ENCODE data around the gene APBA3. TPM values are rescaled to one million over a fixed set of nuclear protein-coding genes. Genes with fewer than 3 reads are reported as not detected.

Gene APBA3
- polyA plus RNA-seq, 4 donors = 12.8 to 25.4 (median 19.9) TPM

DNA sequence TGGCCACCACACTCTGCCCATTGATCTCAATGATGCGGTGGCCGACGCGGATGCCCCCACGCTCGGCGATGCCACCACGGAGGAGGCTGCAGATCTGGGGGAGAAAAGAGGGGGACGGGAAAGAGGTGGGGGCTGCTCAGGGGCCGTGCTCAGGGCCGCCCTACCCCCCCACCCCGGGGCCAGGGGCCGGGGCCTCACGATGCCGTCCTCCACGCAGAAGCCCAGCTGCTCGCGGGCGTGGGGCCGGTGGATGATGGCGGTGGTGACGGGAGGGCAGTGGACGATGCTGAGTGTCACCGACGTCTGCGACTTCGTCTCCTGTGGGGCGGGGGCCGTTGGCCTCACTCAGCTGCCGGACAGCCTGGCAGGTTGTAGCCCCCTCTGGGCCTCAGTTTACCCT is 10.3 kb downstream of the APBA3 start:
- no peak for DNase-seq (ENCODE audit: low read depth in 4 of 4, low spot score in 2 of 4)

- DNase-seq (ENCODE audit: low read depth in 4 of 4, low spot score in 2 of 4) = no peak
These were observed 11.3 kb downstream of the APBA3 start for GRCh38 chr19:3750211-3750610.

DNA sequence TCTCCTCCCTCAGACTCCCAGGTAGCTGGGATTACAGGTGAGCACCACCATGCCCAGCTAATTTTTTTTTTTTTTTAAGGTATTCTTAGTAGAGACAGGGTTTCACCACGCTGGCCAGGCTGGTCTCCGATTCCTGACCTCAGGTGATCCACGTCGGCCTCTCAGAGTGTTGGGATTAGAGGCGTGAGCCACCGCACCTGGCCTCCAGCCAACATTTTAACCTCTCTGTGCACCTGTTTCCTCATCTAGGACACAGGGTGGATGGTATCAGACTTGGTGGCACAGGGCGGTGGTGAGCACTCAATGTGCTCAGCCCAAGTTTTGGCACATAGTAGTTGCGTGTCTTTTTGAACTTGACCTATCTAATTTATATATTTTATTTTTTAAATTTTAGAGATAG is 12.5 kb downstream of the APBA3 start:
- DNase-seq (ENCODE audit: low read depth in 4 of 4, low spot score in 2 of 4) = no peak

- no peak for DNase-seq (ENCODE audit: low read depth in 4 of 4, low spot score in 2 of 4)
These were observed 15.0 kb downstream of the APBA3 start for GRCh38 chr19:3746371-3747056.

GRCh38 chr19:3745363-3746045 is 16.0 kb downstream of the APBA3 start:
- no peak for DNase-seq (ENCODE audit: low read depth in 4 of 4, low spot score in 2 of 4)

DNA sequence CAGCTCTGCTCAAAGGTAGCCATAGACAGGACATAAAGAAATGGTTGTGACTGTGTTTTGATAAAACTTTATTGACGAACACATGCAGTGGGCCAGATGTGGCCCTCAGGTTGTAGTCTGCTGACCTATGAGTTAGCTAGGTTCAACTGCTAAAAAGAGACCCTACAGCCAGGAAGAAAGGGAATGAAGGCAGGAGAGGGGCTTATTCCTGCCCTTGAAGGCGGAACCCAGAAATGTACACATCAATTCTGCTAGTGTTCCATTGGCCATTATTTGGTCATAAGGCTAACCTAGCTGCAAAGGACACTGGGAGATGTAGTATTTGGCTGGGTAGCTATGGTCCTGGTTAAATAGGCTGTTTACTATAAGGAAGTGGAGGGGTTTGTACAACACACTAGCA is 18.0 kb downstream of the APBA3 start:
- no peak for DNase-seq (ENCODE audit: low read depth in 4 of 4, low spot score in 2 of 4)

DNA sequence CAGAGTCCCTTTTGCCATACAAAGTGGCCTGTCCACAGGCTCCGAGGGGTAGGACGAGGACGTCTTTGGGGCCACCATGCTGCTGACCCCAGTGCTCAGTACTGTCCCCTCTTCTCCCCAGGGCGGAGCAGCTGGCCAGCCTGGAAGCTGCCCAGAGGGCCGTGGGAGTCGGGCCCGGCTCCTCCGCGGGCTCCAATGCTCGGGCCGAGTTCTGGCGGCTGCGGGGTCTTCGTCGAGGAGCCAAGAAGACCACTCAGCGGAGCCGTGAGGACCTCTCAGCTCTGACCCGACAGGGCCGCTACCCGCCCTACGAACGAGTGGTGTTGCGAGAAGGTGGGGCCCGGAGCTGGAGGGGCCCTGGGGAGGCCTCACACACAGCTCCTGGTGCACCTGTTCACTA is 21.1 kb downstream of the APBA3 start:
- DNase-seq (ENCODE audit: low read depth in 4 of 4, low spot score in 2 of 4) = no peak

GRCh38 chr19:3738477-3739220 is 22.8 kb downstream of the APBA3 start:
- DNase-seq (ENCODE audit: low read depth in 4 of 4, low spot score in 2 of 4) = no peak

DNA sequence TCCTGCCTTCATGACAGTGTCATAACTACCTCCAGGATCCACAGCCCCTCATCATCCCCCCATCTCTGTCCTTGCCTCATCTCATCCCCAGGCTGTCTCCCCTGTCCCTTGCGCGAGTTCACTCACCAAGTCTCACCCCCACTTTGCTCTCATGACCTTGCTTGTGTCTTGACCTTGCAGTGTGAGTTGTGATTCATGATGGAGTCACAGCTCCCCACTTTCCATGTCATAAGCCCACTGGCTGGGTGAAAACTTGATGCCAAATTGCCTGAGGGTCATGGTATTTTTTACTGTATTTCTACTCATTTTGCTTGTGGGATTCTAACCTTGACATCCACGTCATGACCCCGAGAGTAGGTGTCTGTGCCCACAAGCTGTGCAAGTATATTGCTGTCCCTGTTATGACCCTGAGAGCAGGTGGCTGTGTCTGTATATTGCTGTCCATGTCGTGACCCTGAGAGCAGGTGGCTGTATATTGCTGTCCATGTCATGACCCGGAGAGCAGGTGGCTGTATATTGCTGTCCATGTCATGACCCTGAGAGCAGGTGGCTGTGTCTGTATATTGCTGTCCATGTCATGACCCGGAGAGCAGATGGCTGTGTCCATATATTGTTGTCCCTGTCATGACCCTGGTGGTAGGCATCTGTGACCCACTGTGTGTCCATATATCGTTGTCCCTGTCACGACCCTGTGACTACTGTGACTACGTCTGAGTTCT is 23.8 kb downstream of the APBA3 start:
- no peak for DNase-seq (ENCODE audit: low read depth in 4 of 4, low spot score in 2 of 4)

GRCh38 chr19:3736106-3736724 is 25.3 kb downstream of the APBA3 start:
- no peak for DNase-seq (ENCODE audit: low read depth in 4 of 4, low spot score in 2 of 4)

DNA sequence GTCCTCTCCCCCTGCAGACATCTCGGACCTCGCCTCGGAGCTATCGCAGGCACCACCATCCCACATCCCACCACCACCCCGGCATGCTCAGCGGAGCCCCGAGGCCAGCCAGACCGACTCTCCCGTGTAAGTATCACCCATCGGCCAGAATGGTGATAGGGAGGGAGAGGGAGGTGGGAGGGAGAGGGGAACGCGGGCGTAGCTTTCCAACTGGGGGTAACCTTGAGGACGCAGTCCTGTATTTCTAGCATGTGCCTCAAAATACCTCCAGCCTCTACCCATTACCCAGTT is 27.2 kb downstream of the APBA3 start:
- no peak for DNase-seq (ENCODE audit: low read depth in 4 of 4, low spot score in 2 of 4)

DNA sequence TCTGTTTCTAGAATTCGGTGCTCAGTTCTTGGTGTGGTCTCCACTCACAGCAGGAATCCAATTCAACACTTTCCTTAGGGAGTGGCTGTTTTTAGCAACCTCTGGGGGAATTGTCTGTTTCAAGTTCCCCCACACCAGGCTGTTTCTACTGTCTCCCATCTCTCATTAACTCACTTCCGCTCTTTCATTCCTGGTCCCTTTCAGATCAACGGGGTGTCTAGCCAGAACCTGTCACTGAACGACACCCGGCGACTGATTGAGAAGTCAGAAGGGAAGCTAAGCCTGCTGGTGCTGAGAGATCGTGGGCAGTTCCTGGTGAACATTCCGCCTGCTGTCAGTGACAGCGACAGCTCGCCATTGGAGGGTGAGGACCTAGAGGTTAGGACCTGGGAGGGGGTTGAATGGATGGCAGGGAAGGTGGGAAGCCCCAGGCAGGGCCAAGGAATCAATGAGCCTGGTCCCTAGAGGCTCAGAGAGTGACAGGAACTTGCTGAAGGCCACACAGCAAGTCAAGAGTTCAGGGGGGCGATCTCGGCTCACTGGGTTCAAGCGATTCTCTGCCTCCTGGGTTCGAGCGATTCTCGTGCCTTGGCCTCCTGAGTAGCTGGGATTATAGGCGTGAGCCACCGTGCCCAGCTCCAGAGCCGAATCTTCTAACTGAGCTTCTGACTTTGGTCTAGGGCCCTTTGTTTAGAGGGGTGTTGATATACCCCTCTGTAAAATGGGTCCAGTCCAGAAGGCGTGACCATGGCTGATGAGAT is 27.8 kb downstream of the APBA3 start:
- no peak for DNase-seq (ENCODE audit: low read depth in 4 of 4, low spot score in 2 of 4)

- DNase-seq (ENCODE audit: low read depth in 4 of 4, low spot score in 2 of 4) = no peak
These were observed 29.4 kb downstream of the APBA3 start for GRCh38 chr19:3732108-3732507.

- no peak for DNase-seq (ENCODE audit: low read depth in 4 of 4, low spot score in 2 of 4)
These were observed 31.0 kb downstream of the APBA3 start for GRCh38 chr19:3730457-3730958.

DNA sequence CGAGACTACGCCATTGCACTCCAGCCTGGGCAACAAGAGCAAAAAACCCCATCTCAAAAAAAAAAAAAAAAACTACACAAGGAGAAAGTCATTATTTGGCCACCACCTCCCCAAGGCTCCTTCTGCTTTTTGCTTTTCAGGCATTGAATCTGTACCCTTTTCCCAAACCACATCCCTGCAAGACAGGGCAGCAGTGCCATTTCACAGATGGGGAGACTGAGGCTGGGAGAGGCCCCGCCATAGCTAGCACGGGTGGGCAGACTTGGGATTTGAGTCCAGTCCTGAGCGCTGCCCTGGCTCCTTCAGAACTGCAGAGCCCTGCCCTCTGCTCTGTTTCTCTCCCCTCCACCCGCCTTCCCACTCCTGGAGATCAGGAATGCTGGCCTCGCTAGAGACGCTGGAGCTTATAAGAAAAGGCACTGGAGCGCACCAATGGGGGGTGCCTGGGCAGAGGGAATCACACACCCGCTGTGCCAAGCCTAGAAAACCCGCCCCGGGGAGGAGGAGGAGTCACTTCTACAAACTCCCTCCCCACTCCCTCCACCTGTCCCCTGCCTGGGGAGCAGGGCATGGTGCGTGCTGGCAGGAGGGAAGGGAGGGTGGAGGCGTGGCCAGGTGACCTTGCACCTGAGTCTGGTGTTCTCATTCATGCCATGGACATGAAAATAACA is 35.7 kb downstream of the APBA3 start:
- peak in 2 of 4 donors; percentile 34 to 61 for DNase-seq (ENCODE audit: low read depth in 4 of 4, low spot score in 2 of 4)

DNA sequence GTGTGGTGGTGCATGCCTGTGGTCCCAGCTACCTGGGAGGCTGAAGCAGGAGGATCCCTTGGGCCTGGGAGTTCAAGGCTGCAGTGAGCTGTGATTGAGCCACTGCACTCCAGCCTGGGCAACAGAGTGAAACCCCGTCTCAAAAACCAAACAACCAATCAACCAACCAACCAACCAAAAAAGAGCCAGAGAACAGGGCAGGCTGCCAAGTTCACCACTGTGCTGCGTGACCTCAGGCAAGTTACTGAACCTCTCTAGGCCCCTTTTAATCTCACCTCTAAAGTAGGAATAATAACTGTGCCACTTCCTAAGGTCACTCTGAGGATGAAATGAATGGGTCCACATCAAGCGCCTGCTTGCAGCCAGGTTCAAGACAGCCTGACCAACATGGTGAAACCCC is 36.4 kb downstream of the APBA3 start:
- DNase-seq (ENCODE audit: low read depth in 4 of 4, low spot score in 2 of 4) = no peak

- no peak for DNase-seq (ENCODE audit: low read depth in 4 of 4, low spot score in 2 of 4)
These were observed 37.6 kb downstream of the APBA3 start for GRCh38 chr19:3723883-3724282.

DNA sequence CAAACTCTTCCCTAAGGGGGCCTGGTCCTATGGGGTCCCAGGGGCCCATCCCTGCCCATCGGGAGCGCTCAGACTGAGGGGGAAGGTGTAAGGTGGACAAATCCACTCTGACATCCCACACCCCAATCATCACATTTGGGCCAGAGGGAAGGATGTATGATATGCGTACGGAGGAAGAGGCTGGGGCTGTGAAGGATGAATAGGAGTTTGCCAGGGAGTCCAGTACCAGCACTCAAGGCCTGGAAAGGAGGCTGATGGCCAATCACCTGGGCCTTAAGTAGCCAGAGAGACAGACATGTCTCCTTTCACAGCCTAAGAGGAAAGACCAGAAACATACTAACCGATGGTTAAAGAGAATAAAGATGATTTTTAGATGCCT is 38.4 kb downstream of the APBA3 start:
- no peak for DNase-seq (ENCODE audit: low read depth in 4 of 4, low spot score in 2 of 4)

GRCh38 chr19:3722443-3723109 is 38.9 kb downstream of the APBA3 start:
- no peak for DNase-seq (ENCODE audit: low read depth in 4 of 4, low spot score in 2 of 4)
